Sigmoid colon (tissue), 3 donors: ENCODE data around the gene NMRK2.
"Not testable (repeated sequence)": the region's sequence is repeated elsewhere in the genome, so short reads cannot be mapped to it uniquely, and the experiment has no call there.

ENCODE experiments used
- CTCF ChIP-seq, 4 experiments: fragments of 450-650 bp in 3 of 4; fragments of 200-600 bp in 1 of 4; IDR thresholded peaks; one replicate each; pipeline ENCODE4 v1.5.1; 2016 to 2019; ENCODE audit warnings: antibody characterized with exemption in 4 of 4, mild to moderate bottlenecking in 3 of 4, moderate library complexity in 2 of 4
- POLR2A ChIP-seq, 2 donors: fragments of 450-650 bp; IDR thresholded peaks; one replicate each; pipeline ENCODE4 v1.6.1; 2016; ENCODE audit warnings: antibody characterized with exemption in 2 of 2, mild to moderate bottlenecking in 2 of 2, moderate library complexity in 2 of 2

GRCh38 chr19:3952755-3953276 is 19.9 kb downstream of the NMRK2 start:
- TF ChIP-seq CTCF, POLR2A (IDR thresholded peaks at IDR 0.05): not testable (repeated sequence)
